Chondrocyte (in vitro differentiated cells): ENCODE data around the gene ODC1. TPM values are rescaled to one million over a fixed set of nuclear protein-coding genes. Genes with fewer than 3 reads are reported as not detected.
A peak's percentile ranks its signal among the peaks of the same experiment; 100 is the strongest.

Source experiments
- DNase-seq: peaks from one replicate; pipeline ENCODE4 v3.0.0; 2021; ENCODE audit warnings: mixed read lengths, low spot score
- H3K27ac Mint-ChIP-seq: one replicate; pipeline ENCODE4 v1.8.0; 2021; ENCODE audit warnings: mild to moderate bottlenecking, moderate library complexity, mixed read lengths; ENCODE audit not compliant: unreplicated experiment
- H3K27me3 Mint-ChIP-seq: 2 replicates; pipeline ENCODE4 v1.8.0; 2021; ENCODE audit warnings: low read depth, mixed read lengths
- H3K36me3 Mint-ChIP-seq: 2 replicates; pipeline ENCODE4 v1.8.0; 2021; ENCODE audit warnings: low read depth, mixed read lengths
- H3K4me1 Mint-ChIP-seq: 2 replicates; pipeline ENCODE4 v1.8.0; 2021; ENCODE audit warnings: low read depth, mild to moderate bottlenecking, mixed read lengths
- H3K4me3 Mint-ChIP-seq: one replicate; pipeline ENCODE4 v1.8.0; 2021; ENCODE audit warnings: mild to moderate bottlenecking, moderate library complexity, mixed read lengths; ENCODE audit not compliant: unreplicated experiment
- H3K9me3 Mint-ChIP-seq: 2 replicates; pipeline ENCODE4 v1.8.0; 2021; ENCODE audit warnings: low read depth, mixed read lengths
- total RNA-seq: library from RNA; stranded (reverse); gene quantifications from 3 replicates; pipeline ENCODE4 v1.2.1, GENCODE V29; 2021
- TF ChIP-seq, protein P1 (sequence below): fragments of 200-600 bp; sonication (generic); IDR thresholded peaks from 2 replicates; pipeline ENCODE4 v1.5.0; 2021; ENCODE audit warnings: antibody characterized with exemption, mild to moderate bottlenecking, moderate library complexity

The ODC1 gene
- total RNA-seq, 1 donor from 2014 or later = 65.3 TPM

DNA sequence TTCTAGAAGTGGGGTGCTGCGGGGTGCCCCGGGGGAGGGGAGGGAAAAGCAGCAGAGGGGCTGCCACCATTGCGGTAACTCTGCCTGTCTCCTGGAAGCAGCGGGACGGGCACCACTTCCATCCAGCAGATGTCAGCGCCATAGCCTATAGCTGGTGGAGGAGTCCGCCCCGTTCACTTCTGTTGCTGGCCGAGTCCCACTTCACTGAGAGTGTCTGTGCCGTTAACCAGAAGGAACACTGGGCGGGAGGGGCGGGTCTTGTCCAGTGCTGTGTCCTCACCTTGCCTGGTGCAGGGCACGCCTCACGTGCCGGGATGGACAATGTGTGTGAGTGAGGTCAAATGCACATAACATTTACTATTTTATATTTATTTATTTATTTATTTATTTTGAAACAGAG is 19.3 kb upstream of the ODC1 start:
- Mint-ChIP-seq H3K27me3 (peaks cover 2% of the 10 kb centered on the region), H3K9me3 (no peaks in the 10 kb centered on the region), H3K27ac (no peak overlapping the region), H3K4me3 (no peak overlapping the region), H3K4me1 (no peaks in the 10 kb centered on the region), H3K36me3 (no peaks in the 10 kb centered on the region)
- TF ChIP-seq, protein P1, sequence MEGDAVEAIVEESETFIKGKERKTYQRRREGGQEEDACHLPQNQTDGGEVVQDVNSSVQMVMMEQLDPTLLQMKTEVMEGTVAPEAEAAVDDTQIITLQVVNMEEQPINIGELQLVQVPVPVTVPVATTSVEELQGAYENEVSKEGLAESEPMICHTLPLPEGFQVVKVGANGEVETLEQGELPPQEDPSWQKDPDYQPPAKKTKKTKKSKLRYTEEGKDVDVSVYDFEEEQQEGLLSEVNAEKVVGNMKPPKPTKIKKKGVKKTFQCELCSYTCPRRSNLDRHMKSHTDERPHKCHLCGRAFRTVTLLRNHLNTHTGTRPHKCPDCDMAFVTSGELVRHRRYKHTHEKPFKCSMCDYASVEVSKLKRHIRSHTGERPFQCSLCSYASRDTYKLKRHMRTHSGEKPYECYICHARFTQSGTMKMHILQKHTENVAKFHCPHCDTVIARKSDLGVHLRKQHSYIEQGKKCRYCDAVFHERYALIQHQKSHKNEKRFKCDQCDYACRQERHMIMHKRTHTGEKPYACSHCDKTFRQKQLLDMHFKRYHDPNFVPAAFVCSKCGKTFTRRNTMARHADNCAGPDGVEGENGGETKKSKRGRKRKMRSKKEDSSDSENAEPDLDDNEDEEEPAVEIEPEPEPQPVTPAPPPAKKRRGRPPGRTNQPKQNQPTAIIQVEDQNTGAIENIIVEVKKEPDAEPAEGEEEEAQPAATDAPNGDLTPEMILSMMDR = peak; percentile 30
- DNase-seq = peak; percentile 77

DNA sequence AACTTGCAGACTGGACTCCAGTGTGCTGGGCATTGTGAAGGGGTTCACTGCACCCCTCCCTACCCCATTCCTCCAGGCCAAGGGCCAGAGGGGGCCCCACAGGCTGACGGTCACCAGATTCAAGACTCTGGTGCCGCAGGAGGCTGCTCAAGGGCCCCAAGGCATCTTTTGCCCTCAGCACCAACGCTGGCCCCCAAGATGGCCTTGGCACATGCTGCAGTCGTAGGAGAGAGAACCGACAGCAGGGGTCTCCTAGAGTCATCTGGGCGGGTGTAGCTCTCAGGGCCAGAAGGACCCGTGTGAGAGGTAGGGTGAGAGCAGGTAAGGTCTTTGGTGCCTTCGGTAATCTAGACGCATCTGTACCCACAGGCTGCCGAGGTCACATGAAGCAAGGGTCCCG is 18.7 kb upstream of the ODC1 start:
- Mint-ChIP-seq H3K27me3 (peaks cover 4% of the 10 kb centered on the region), H3K4me3 (no peak overlapping the region), H3K4me1 (no peaks in the 10 kb centered on the region), H3K9me3 (no peaks in the 10 kb centered on the region), H3K27ac (no peak overlapping the region), H3K36me3 (no peaks in the 10 kb centered on the region)
- DNase-seq = peak; percentile 72
- TF ChIP-seq, protein P1 = no peak

DNA sequence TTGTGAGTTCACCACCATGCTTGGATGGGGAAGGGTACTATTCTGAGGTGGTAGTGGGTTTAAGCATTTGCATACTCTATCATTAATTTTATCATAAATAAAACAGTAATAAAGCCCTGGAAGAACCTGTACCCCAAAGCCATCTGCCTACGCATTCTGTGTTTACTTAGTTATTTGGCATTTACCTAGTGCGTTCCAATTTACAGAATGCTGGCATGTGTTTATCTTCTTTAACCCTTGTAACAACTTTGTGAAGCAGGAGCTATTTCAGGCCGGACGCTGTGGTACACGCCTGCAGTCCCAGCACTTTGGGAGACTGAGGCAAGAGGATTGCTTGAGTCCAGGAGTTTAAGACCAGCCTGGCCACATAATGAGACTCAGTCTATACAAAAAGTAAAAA is 17.8 kb upstream of the ODC1 start:
- H3K9me3 Mint-ChIP-seq = no peaks in the 10 kb centered on the region
- H3K36me3 Mint-ChIP-seq = no peaks in the 10 kb centered on the region
- DNase-seq = no peak
- no peak overlapping the region for H3K4me3 Mint-ChIP-seq
- TF ChIP-seq, protein P1 = no peak
- no peaks in the 10 kb centered on the region for H3K4me1 Mint-ChIP-seq
- H3K27me3 Mint-ChIP-seq = peaks cover 6% of the 10 kb centered on the region
- no peak overlapping the region for H3K27ac Mint-ChIP-seq

DNA sequence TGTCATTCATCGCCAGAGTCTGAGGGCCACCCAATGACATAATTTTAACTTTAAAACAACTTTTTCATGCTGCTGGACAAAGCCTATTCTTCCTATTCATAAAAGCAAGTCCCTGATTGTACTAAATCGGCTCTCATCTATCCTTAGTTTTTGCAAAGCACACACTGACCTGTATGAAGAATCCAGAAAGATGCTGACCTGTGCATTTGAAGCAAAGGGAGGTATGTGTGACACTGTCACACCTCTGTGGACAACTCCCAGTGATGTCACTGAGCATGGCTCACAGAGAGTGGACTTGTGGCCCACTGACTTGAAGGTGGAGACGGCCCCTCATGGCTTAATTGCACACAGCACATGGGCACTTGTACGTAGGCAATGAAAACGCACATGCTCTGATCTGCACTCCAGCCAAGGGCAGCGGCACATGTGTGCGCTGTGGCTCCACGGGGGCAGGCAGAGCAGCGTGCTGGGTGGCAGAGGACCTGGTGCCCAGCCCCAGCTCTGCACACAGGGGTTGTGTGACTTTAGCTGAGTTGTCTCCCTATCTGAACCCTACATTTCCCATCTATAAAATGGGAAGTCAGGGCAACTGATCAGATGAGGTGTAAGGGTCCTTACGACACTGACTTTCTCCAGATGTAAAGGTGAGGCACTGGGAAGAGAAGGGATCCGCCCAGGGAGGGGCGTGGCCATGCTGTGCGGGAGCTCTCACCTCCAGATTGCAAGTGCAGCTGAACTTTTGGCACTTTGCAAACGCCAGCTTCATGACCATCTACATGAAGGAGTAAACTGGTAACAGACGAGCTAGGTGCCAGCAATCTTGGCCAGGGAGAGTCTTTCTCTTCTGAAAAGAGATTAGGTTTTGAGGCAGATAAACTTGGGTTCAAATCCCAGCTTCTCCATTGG is 14.3 kb upstream of the ODC1 start:
- H3K27me3 Mint-ChIP-seq = peaks cover 12% of the 10 kb centered on the region
- no peak overlapping the region for H3K4me3 Mint-ChIP-seq
- DNase-seq = peak; percentile 52
- H3K4me1 Mint-ChIP-seq = peaks cover 8% of the 10 kb centered on the region
- TF ChIP-seq, protein P1 = no peak
- no peaks in the 10 kb centered on the region for H3K36me3 Mint-ChIP-seq
- no peak overlapping the region for H3K27ac Mint-ChIP-seq
- no peaks in the 10 kb centered on the region for H3K9me3 Mint-ChIP-seq

DNA sequence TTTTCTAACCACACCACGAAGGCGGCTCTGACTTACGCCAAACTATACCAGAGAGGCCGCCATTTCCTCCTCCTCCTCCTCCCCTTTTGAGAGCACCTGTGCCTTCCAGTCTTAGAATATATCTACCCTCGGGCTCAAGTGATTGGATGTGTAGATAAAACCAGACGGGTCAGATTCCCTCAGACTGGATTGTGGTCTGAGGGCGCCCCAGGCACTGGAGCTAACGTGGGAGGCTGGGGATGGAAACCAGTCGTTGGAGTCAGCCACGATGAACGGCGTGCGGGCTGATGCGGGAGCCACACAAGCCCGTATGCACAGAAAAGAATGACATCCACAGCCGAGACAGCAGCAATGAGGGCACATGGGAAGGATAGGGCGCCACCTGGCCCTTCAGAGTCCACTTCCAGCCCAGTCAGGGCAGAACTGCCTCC is 12.3 kb upstream of the ODC1 start:
- Mint-ChIP-seq H3K4me3 (no peak overlapping the region), H3K27me3 (peaks cover 12% of the 10 kb centered on the region), H3K36me3 (no peaks in the 10 kb centered on the region), H3K9me3 (no peaks in the 10 kb centered on the region), H3K27ac (no peak overlapping the region), H3K4me1 (peaks cover 8% of the 10 kb centered on the region)
- TF ChIP-seq, protein P1 = no peak
- DNase-seq = peak; percentile 49
